Lower lobe of right lung (tissue), 2 donors: ENCODE data around the gene ZNF524. TPM values are rescaled to one million over a fixed set of nuclear protein-coding genes. Genes with fewer than 3 reads are reported as not detected.

Source experiments
- ATAC-seq, 2 donors: fragments of 200-7000 bp; cut with Tn5 transposase; one replicate each; pipeline ENCODE4 v1.9.1; 2020 to 2022; ENCODE audit warnings: mild to moderate bottlenecking in 2 of 2, moderate library complexity in 2 of 2
- DNase-seq: peaks from one replicate; pipeline ENCODE4 v3.0.0-alpha.2; 2020
- H3K27ac ChIP-seq: fragments of 200-600 bp; one replicate; pipeline ENCODE4 v1.8.0; 2022
- H3K27me3 ChIP-seq: fragments of 200-600 bp; one replicate; pipeline ENCODE4 v1.8.0; 2022; ENCODE audit warnings: low read depth
- H3K36me3 ChIP-seq: fragments of 200-600 bp; one replicate; pipeline ENCODE4 v1.8.0; 2022; ENCODE audit warnings: mild to moderate bottlenecking
- H3K4me1 ChIP-seq: fragments of 200-600 bp; one replicate; pipeline ENCODE4 v1.8.0; 2022
- H3K4me3 ChIP-seq: fragments of 200-600 bp; one replicate; pipeline ENCODE4 v1.8.0; 2022; ENCODE audit warnings: mild to moderate bottlenecking
- H3K9me3 ChIP-seq: fragments of 200-600 bp; one replicate; pipeline ENCODE4 v1.8.0; 2022
- intact Hi-C: fragments of 100-400 bp; cut with DNase I; formaldehyde crosslinking; loops from one replicate; pipeline ENCODE4 v1.11.0; 2022
- long read RNA-seq: library from polyadenylated mRNA; unstranded; transcript quantifications from one replicate; pipeline ENCODE4 v2.0.0, GENCODE V29; 2021
- total RNA-seq: library from RNA; stranded (reverse); fragmentation: NEBNext Ultra II Directional; extraction: Animal tissue kit (Norgen Biotek cat#: 25700); gene quantifications from one replicate; pipeline ENCODE4 v1.2.1, GENCODE V29; 2021
- TF ChIP-seq, protein P1 (sequence below): fragments of 200-600 bp; IDR thresholded peaks from one replicate; pipeline ENCODE4 v1.8.0; 2022; ENCODE audit warnings: antibody characterized with exemption, mild to moderate bottlenecking
- donor health status: DM: no; HTN: yes; CAD: no; lungs with severe emphysema.

ZNF524 gene, protein sequence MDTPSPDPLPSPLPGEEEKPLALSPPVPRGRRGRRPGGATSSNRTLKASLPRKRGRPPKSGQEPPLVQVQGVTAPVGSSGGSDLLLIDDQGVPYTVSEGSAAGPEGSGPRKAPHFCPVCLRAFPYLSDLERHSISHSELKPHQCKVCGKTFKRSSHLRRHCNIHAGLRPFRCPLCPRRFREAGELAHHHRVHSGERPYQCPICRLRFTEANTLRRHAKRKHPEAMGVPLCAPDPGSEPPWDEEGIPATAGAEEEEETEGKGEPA
- total RNA-seq: 33.4 TPM
- long read RNA-seq, transcript ZNF524-201 (2 exons, 1,102 nt): major isoform, 49 of 61 reads
- long read RNA-seq, transcript ZNF524-203 (1 exons, 1,260 nt): minor isoform, 12 of 61 reads
- long read RNA-seq, partial matches to known transcripts: 0 of 61 reads
- long read RNA-seq, other reads (novel, unspliced or antisense): 0 of 61 reads

DNA sequence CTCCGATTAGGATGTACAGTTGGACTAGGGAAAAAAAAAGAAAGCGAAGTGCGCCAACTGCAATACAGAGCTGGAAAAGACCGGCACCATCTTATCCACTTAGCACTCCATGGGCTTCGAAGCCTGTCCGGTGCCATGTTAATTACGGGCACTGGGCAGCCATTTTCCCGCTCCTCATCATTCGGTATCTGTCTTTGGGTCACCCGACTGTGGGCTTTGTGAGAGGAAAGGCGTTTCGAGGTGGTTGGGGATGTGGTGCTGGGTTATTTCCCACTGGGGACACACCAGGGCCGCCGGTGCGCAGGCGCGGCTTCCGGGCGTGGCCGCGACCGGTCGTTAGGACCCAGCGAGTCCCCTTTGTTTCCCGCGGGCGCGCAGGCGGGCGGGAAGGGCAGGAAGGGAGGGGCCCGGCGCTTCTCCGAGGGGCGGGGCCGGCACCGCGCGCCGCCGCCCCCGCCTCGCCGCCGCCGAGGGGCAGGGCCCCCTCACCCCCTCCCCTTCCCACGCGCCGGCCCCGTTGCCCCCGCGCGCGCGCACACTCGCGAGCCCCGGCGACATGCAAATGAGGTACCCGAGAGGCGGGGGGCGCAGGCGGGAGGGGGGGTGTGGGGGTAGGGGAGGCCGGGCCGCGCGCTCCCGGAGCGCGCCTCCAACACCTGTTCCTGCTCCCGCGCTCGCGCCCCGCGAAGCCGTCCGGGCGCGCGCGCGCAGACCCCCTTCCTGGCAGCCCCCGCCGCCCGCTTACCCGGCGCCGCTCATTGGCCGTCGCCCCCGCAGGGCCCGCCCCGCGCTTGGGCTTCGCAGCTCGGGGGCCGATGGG, at the start of gene ZNF524:
ZNF524 (plus strand) TSS at position 447 of the 820 bp plus-strand sequence. CDS start 1,825 bp downstream, outside the sequence.
- peaks cover 30% of the 10 kb centered on the region for H3K4me1 ChIP-seq
- intact Hi-C loops: no loop called here

DNA sequence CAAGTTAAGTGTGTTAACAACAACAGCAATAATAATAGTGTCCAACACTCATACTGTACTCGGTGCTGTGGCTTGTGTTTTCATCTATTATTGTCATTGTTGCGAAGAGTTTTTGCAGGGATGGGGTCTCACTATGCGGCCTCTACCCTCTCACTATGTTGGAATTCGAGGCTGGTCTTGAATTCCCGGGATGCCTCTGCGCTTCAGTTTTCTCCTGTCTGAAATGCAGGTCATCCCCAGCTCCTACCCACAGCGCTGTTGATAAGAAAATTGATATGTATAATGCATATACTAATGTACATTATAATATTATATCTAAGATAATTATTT, 49.8 kb upstream of the ZNF524 start:
- intact Hi-C loops: no loop called here
- H3K9me3 ChIP-seq: no peaks in the 10 kb centered on the region
- TF ChIP-seq, protein P1, sequence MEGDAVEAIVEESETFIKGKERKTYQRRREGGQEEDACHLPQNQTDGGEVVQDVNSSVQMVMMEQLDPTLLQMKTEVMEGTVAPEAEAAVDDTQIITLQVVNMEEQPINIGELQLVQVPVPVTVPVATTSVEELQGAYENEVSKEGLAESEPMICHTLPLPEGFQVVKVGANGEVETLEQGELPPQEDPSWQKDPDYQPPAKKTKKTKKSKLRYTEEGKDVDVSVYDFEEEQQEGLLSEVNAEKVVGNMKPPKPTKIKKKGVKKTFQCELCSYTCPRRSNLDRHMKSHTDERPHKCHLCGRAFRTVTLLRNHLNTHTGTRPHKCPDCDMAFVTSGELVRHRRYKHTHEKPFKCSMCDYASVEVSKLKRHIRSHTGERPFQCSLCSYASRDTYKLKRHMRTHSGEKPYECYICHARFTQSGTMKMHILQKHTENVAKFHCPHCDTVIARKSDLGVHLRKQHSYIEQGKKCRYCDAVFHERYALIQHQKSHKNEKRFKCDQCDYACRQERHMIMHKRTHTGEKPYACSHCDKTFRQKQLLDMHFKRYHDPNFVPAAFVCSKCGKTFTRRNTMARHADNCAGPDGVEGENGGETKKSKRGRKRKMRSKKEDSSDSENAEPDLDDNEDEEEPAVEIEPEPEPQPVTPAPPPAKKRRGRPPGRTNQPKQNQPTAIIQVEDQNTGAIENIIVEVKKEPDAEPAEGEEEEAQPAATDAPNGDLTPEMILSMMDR: no peak
- DNase-seq (no peak), ATAC-seq (no peak)
- peaks cover 7% of the 10 kb centered on the region for H3K27me3 ChIP-seq
- H3K4me1 ChIP-seq: peaks cover 17% of the 10 kb centered on the region
- H3K36me3 ChIP-seq: no peaks in the 10 kb centered on the region
- H3K4me3 ChIP-seq: no peak overlapping the region
- H3K27ac ChIP-seq: no peak overlapping the region

More for the DNA sequence above, at the start of gene ZNF524:
- peak; percentile 74 to 77 for ATAC-seq
- Histone ChIP-seq H3K36me3 (peaks cover 28% of the 10 kb centered on the region), H3K27ac (peak within 1 kb of the TSS; percentile 98), H3K27me3 (no peaks in the 10 kb centered on the region), H3K4me3 (peak within 1 kb of the TSS; percentile 83), H3K9me3 (no peaks in the 10 kb centered on the region)
- DNase-seq: peak; percentile 90
- TF ChIP-seq, protein P1: no peak

DNA sequence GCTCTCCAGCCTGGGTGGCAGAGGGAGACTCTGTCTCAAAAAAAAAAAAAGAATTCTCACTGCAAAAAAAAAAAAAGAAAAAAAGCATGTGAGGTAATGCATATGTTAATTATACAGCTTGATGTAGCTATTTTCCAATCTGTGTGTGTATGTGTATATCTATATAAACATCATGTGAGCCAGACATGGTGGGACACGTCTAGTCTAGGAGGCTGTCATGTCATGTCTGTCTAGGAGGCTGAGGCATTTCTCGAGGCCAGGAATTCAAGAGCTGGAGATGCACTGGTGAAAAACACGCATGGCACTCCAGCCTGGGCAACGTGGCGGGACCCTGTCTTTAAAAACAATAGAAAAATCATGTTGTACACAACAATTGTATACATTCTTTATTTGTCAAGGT, 47.9 kb upstream of the ZNF524 start:
- no peaks in the 10 kb centered on the region for H3K36me3 ChIP-seq
- H3K27me3 ChIP-seq: peaks cover 7% of the 10 kb centered on the region
- peaks cover 17% of the 10 kb centered on the region for H3K4me1 ChIP-seq
- DNase-seq (no peak), ATAC-seq (no peak)
- TF ChIP-seq, protein P1: no peak
- no peaks in the 10 kb centered on the region for H3K9me3 ChIP-seq
- H3K4me3 ChIP-seq: no peak overlapping the region
- intact Hi-C loops: no loop called here
- no peak overlapping the region for H3K27ac ChIP-seq

DNA sequence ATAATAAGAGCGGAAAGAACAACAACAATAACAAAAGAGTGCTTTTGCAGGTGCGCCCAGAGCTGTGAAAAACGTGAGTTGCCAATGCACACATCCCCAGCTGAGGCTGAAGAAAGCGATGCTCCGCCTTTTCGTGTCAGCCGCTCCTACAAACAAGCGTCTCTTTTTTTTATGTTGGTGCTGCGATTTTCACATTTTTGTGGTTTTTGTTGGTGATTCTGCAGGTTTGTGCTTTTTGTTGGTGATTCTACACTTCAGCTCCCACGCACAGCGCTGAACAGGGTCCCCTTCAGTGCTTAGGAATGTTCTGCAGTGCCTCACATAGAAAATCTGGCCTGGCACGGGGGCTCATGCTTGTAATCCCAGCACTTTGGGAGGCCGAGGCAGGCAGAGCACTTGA, 47.5 kb upstream of the ZNF524 start:
- intact Hi-C loops: no loop called here
- Histone ChIP-seq H3K27ac (no peak overlapping the region), H3K4me1 (peaks cover 15% of the 10 kb centered on the region), H3K4me3 (no peak overlapping the region), H3K27me3 (peaks cover 7% of the 10 kb centered on the region), H3K36me3 (no peaks in the 10 kb centered on the region), H3K9me3 (no peaks in the 10 kb centered on the region)
- no peak for ATAC-seq
- TF ChIP-seq, protein P1: no peak
- DNase-seq: no peak

DNA sequence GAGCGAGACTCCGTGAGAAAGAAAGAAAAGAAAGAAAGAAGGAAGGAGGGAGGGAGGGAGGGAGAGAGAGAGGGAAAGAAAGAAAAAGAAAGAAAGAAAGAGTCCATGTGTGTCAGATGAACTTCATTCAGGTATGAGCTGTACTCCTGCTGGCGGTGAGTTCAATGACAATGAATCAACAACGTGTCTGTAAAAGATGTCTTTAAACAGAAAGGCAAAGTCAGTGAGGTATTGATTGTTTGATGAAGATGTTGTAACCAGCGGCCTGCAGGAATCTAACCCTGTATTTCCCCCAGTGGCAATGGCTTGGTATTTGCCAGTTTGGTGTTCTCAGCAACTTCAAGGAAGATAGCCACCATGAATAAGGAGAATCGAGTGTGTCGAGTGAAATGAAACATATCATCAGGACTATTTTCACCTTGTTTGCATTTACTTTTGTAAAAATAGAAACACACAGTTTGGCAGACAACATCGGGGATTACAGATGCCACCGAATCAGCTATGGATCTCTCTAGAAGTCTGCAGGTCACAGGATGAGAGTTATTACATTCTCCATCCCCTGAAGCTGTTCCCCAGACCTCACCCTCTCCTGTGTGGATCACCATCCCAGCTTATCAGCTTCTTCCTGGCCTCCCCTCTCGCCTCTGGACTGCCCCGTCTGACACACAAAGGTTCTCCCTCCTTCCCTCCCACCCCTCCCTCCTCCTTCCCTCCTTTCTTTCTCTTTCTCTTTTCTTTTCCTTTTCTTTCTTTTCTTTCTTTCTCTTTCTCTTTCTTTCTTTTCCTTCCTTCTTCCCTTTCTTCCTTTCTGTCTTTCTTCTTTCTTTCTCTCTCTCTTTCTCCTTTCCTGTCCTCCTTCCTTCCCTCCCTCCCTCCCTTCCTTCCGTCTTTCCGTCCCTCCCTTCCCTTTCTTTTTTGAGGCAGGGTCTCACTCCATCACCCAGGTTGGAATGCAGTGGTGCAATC, 46.6 kb upstream of the ZNF524 start:
- Histone ChIP-seq H3K4me1 (peaks cover 13% of the 10 kb centered on the region), H3K27ac (no peak overlapping the region), H3K9me3 (no peaks in the 10 kb centered on the region), H3K27me3 (peaks cover 7% of the 10 kb centered on the region), H3K4me3 (no peak overlapping the region), H3K36me3 (no peaks in the 10 kb centered on the region)
- no peak for DNase-seq
- TF ChIP-seq, protein P1: no peak
- no peak for ATAC-seq
- intact Hi-C loops: no loop called here
